Measurements from ENCODE around the gene RSRC2. TPM values are rescaled to one million over a fixed set of nuclear protein-coding genes. Genes with fewer than 3 reads are reported as not detected.
A peak's percentile ranks its signal among the peaks of the same experiment; 100 is the strongest.
"Not testable (repeated sequence)": the region's sequence is repeated elsewhere in the genome, so short reads cannot be mapped to it uniquely, and the experiment has no call there.

Gene RSRC2
- total RNA-seq, 1 experiment from 2014 or later, result 106 TPM

DNA sequence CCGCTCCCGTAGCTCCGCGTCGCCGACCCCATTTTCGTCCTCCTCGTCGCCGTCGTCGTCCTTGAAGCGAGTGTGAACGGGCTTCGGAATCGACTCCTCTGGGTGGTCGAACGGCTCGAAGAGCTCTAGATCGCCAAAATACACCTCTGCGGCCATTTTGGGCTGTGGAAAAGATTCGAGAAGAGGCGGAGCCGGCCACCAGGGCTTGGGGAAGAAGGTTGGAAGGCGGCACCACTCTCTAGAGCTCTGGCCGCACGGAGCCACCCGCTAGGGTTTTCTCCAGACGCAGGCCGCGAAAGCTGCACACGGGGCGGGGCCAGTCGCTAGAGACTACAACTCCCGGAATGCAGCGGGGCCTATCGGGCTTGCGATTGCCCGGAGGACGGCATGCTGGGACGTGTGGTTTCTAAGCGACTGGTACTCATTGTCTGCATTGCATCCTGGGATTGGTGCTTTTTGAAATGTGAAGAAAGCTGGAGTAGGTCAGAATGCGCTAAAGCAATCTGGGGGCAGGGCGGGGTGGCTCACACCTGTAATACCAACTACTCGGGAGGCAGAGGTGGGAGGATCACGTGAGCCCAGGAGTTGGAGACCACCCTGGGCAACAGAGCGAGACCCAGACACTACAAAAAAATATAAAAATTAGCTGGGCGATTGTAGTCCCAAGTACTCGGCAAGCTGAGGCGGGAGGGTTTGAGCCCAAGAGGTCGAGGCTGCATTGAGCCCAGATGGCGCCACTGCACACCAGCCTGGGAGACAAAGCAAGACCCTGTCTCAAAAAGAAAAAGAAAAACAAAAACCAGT lies 25.8 kb downstream of the RSRC2 start, which contains the start of gene ZCCHC8:
Gene ZCCHC8 (minus strand): TSS at position 248 of the 804 bp plus-strand sequence. CDS start 92 bp downstream, at position 156.
- H3K27me3 ChIP-seq (replicated peaks; ENCODE audit: insufficient read depth, low read depth, low read length, poor library complexity), result no peaks in the 10 kb centered on the region
- intact Hi-C loops (cut with micrococcal nuclease; ENCODE audit: unreplicated experiment), result loop anchor here (2.0 kb wide), 1 partner anchor 26 kb away; the partner anchor contains the start of genes KNTC1 and RSRC2
- H3K27ac ChIP-seq (ENCODE audit: low read depth, low read length, poor library complexity, severe bottlenecking), result peak within 1 kb of the TSS; percentile 99
- no peaks in the 10 kb centered on the region for H3K9me3 ChIP-seq (ENCODE audit: low read depth, low read length, poor library complexity, severe bottlenecking)
- ChIA-PET POLR2A (ENCODE audit: low non-redundant PET) (interaction anchor here (0.7 to 1.1 kb wide), 4 partner anchors 12 to 252 kb away, joined by 3 to 10 read pairs (median 4); partner anchors contain the start of genes DENR, KNTC1 and RSRC2), CTCF (no interaction called here)
- TF ChIP-seq EZH2 (IDR thresholded peaks at IDR 0.05; ENCODE audit: borderline replicate concordance, low read depth, low read length, poor library complexity, severe bottlenecking), result no peak
- TF ChIP-seq, protein P1, sequence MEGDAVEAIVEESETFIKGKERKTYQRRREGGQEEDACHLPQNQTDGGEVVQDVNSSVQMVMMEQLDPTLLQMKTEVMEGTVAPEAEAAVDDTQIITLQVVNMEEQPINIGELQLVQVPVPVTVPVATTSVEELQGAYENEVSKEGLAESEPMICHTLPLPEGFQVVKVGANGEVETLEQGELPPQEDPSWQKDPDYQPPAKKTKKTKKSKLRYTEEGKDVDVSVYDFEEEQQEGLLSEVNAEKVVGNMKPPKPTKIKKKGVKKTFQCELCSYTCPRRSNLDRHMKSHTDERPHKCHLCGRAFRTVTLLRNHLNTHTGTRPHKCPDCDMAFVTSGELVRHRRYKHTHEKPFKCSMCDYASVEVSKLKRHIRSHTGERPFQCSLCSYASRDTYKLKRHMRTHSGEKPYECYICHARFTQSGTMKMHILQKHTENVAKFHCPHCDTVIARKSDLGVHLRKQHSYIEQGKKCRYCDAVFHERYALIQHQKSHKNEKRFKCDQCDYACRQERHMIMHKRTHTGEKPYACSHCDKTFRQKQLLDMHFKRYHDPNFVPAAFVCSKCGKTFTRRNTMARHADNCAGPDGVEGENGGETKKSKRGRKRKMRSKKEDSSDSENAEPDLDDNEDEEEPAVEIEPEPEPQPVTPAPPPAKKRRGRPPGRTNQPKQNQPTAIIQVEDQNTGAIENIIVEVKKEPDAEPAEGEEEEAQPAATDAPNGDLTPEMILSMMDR (conservative IDR thresholded peaks at IDR 0.05; ENCODE audit: low read depth, low read length), result no peak
- BruUV-seq (replicated peaks), result no TSS peak
- peaks cover 25% of the 10 kb centered on the region for H3K4me1 ChIP-seq (ENCODE audit: insufficient read depth, low read length, poor library complexity, severe bottlenecking)
- peak; percentile 99 for DNase-seq (ENCODE audit: low spot score)
- H3K4me3 ChIP-seq (ENCODE audit: low read depth, low read length, poor library complexity, severe bottlenecking), result peak within 1 kb of the TSS; percentile 85
- H3K36me3 ChIP-seq (ENCODE audit: insufficient read depth, low read length, poor library complexity, severe bottlenecking), result peaks cover 35% of the 10 kb centered on the region

DNA sequence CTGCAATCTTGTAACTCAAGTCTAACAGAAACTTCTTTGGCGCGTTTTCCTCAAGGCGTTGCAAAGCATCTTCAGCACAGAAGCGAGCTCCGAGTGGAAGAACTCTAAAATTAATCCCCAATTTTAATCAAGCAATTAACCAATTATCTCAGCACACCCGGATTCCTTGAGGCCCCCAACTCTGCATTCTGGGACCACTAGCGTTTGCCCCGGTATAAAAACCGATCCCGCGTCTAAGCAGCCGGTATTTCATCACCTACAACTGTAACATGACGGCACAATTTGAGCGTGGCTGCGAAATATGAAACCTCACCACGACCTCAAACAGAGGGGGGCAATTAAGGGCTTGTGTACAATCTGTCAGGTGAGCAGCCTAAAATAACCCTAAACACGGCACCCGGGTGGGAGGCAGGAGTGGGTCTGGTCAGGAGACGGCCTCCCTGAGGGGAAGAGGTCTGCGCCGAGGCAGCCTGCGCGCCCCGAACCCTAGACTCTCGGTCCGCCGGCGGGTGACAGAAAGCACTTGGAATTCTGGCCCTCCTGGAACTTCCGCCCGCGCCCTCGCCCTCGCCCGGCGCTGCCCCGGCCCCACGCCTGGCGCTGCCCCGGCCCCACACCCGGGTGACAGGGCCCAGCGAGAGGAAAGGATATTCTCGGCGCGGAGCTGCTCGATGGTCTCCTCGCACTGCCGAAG lies 26.6 kb downstream of the RSRC2 start:
- H3K27me3 ChIP-seq (replicated peaks; ENCODE audit: insufficient read depth, low read depth, low read length, poor library complexity), result no peaks in the 10 kb centered on the region
- POLR2A ChIA-PET (ENCODE audit: low non-redundant PET), result interaction anchor here (0.7 kb wide), 1 partner anchor 661 kb away, joined by 4 read pairs; no protein-coding TSS in a partner anchor
- CTCF ChIA-PET, result no interaction called here
- peaks cover 29% of the 10 kb centered on the region for H3K36me3 ChIP-seq (ENCODE audit: insufficient read depth, low read length, poor library complexity, severe bottlenecking)
- peak overlapping the region; percentile 99 for H3K27ac ChIP-seq (ENCODE audit: low read depth, low read length, poor library complexity, severe bottlenecking)
- peaks cover 25% of the 10 kb centered on the region for H3K4me1 ChIP-seq (ENCODE audit: insufficient read depth, low read length, poor library complexity, severe bottlenecking)
- H3K9me3 ChIP-seq (ENCODE audit: low read depth, low read length, poor library complexity, severe bottlenecking), result no peaks in the 10 kb centered on the region
- DNase-seq (ENCODE audit: low spot score), result peak; percentile 74
- intact Hi-C loops (cut with micrococcal nuclease; ENCODE audit: unreplicated experiment), result loop anchor here (2.0 kb wide), 1 partner anchor 27 kb away; the partner anchor contains the start of genes KNTC1 and RSRC2
- H3K4me3 ChIP-seq (ENCODE audit: low read depth, low read length, poor library complexity, severe bottlenecking), result peak overlapping the region; percentile 85
- TSS peak; percentile 32 for BruUV-seq (replicated peaks)
- TF ChIP-seq, protein P1 (conservative IDR thresholded peaks at IDR 0.05; ENCODE audit: low read depth, low read length), result no peak
- no peak for TF ChIP-seq EZH2 (IDR thresholded peaks at IDR 0.05; ENCODE audit: borderline replicate concordance, low read depth, low read length, poor library complexity, severe bottlenecking)

DNA sequence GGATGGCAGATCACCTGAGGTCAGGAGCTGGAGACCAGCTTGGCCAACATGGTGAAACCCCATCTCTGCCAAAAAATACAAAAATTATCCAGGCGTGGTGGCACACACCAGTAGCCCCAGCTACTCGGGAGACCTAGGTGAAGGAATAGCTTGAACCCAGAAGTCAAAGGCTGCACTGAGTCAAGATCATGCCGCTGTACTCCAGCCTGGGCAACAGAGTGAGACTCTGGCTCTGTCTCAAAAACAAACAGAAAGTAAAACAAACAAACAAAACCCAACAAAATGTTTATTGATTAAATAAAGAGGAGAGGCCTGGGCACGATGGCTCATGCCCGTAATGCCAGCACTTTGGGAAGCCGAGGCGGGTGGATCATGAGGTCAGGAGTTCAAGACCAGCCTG lies 31.5 kb downstream of the RSRC2 start:
- POLR2A ChIA-PET (ENCODE audit: low non-redundant PET), result no interaction called here

DNA sequence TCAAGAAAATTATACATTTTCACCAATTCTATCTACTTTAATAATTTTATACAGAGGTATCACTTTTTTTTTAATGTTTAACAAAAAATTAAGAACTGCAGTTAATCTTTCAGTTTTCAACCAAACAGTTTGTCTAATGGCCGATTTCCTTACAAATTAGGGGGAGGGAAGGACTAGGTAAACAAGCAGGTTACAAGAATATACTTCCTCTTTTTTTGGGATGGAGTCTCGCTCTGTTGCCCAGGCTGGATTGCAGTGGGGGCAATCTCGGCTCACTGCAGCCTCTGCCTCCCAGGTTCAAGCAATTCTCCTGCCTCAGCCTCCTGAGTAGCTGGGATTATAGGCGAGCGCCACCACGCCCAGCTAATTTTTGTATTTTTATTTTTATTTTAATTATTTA lies 33.5 kb downstream of the RSRC2 start:
- H3K9me3 ChIP-seq (ENCODE audit: low read depth, low read length, poor library complexity, severe bottlenecking); H3K27ac ChIP-seq (ENCODE audit: low read depth, low read length, poor library complexity, severe bottlenecking); BruUV-seq (replicated peaks); POLR2A ChIA-PET (ENCODE audit: low non-redundant PET); H3K27me3 ChIP-seq (replicated peaks; ENCODE audit: insufficient read depth, low read depth, low read length, poor library complexity); CTCF ChIA-PET; intact Hi-C loops (cut with micrococcal nuclease; ENCODE audit: unreplicated experiment); DNase-seq (ENCODE audit: low spot score); H3K4me3 ChIP-seq (ENCODE audit: low read depth, low read length, poor library complexity, severe bottlenecking); H3K4me1 ChIP-seq (ENCODE audit: insufficient read depth, low read length, poor library complexity, severe bottlenecking): not testable (repeated sequence)
- peaks cover 53% of the 10 kb centered on the region for H3K36me3 ChIP-seq (ENCODE audit: insufficient read depth, low read length, poor library complexity, severe bottlenecking)

More for the DNA sequence above, 31.5 kb downstream of the RSRC2 start:
- intact Hi-C loops (cut with micrococcal nuclease; ENCODE audit: unreplicated experiment), result no loop called here
- CTCF ChIA-PET, result no interaction called here
- Histone ChIP-seq H3K9me3 (ENCODE audit: low read depth, low read length, poor library complexity, severe bottlenecking) (no peaks in the 10 kb centered on the region), H3K36me3 (ENCODE audit: insufficient read depth, low read length, poor library complexity, severe bottlenecking) (peaks cover 34% of the 10 kb centered on the region), H3K27me3 (replicated peaks; ENCODE audit: insufficient read depth, low read depth, low read length, poor library complexity) (no peaks in the 10 kb centered on the region), H3K27ac (ENCODE audit: low read depth, low read length, poor library complexity, severe bottlenecking) (no peak overlapping the region), H3K4me3 (ENCODE audit: low read depth, low read length, poor library complexity, severe bottlenecking) (no peak overlapping the region), H3K4me1 (ENCODE audit: insufficient read depth, low read length, poor library complexity, severe bottlenecking) (peaks cover 10% of the 10 kb centered on the region)
- DNase-seq (ENCODE audit: low spot score), result no peak
- BruUV-seq (replicated peaks), result no TSS peak
- TF ChIP-seq EZH2 (IDR thresholded peaks at IDR 0.05; ENCODE audit: borderline replicate concordance, low read depth, low read length, poor library complexity, severe bottlenecking), result no peak
- TF ChIP-seq, protein P1 (conservative IDR thresholded peaks at IDR 0.05; ENCODE audit: low read depth, low read length), result no peak
